Thyroid gland (tissue), 4 donors: ENCODE data around the gene TEX10. TPM values are rescaled to one million over a fixed set of nuclear protein-coding genes. Genes with fewer than 3 reads are reported as not detected.
"Not testable (repeated sequence)": the region's sequence is repeated elsewhere in the genome, so short reads cannot be mapped to it uniquely, and the experiment has no call there.

Source experiments
- DNase-seq, 2 donors: peaks; one replicate each; pipeline ENCODE4 v3.0.0-alpha.2; 2019
- H3K27ac ChIP-seq, 3 donors: fragments of 200-600 bp; sonication (generic); 1 replicate in 2 of 3; 2 replicates in 1 of 3; pipeline ENCODE4 v1.5.1; 2016 to 2019; ENCODE audit warnings: mild to moderate bottlenecking in 1 of 3, moderate library complexity in 1 of 3
- H3K27me3 ChIP-seq: fragments of 200-600 bp; sonication (generic); one replicate; pipeline ENCODE4 v1.5.1; 2019
- H3K36me3 ChIP-seq, 2 donors: fragments of 200-600 bp; sonication (generic); one replicate each; pipeline ENCODE4 v1.5.1; 2016 to 2019
- H3K4me1 ChIP-seq, 2 donors: fragments of 200-600 bp; sonication (generic); one replicate each; pipeline ENCODE4 v1.5.1; 2017 to 2019
- H3K4me3 ChIP-seq, 3 donors: fragments of 200-600 bp; sonication (generic); replicated peaks in 1 of 3; 1 replicate in 2 of 3; 2 replicates in 1 of 3; pipeline ENCODE4 v1.5.1; 2016; ENCODE audit warnings: mild to moderate bottlenecking in 1 of 3
- H3K9me3 ChIP-seq: fragments of 200-600 bp; sonication (generic); one replicate; pipeline ENCODE4 v1.5.1; 2017
- POLR2A ChIP-seq, 2 donors: fragments of 450-650 bp; IDR thresholded peaks; one replicate each; pipeline ENCODE4 v1.6.1; 2017; ENCODE audit warnings: antibody characterized with exemption in 2 of 2, mild to moderate bottlenecking in 2 of 2, moderate library complexity in 1 of 2
- WGBS, 2 donors: methylation state at CpG; one replicate each; pipeline ENCODE4 v1.1.5; 2017; 5-methylcytosine and 5-hydroxymethylcytosine counted together
- intact Hi-C: fragments of 100-400 bp; cut with DNase I; formaldehyde crosslinking; loops from one replicate; pipeline ENCODE4 v1.15.1; 2023
- total RNA-seq, 4 donors: library from RNA; depleted of rRNA; stranded (reverse); fragments of >200 nt; gene quantifications; one replicate each; pipeline ENCODE4 v1.2.3, GENCODE V29; 2016
- TF ChIP-seq, protein P1 (sequence below), 6 experiments: fragments of 200-600 bp in 3 of 6; fragments of 450-650 bp in 3 of 6; sonication (generic) in 3 of 6; IDR thresholded peaks; one replicate each; pipeline ENCODE4 v1.5.1; 2016 to 2019; ENCODE audit warnings: antibody characterized with exemption in 6 of 6, mild to moderate bottlenecking in 2 of 6, inconsistent platforms in 1 of 6, moderate library complexity in 1 of 6

The TEX10 gene
- total RNA-seq, 4 donors from 2014 or later, result 18.8 to 25.1 (median 23.4) TPM

- Histone ChIP-seq H3K9me3 (no peaks in the 10 kb centered on the region), H3K27ac (no peak overlapping the region), H3K27me3 (no peaks in the 10 kb centered on the region), H3K36me3 (no peaks in the 10 kb centered on the region), H3K4me1 (no peaks in the 10 kb centered on the region), H3K4me3 (no peak overlapping the region)
- intact Hi-C loops, result no loop called here
- DNase-seq, result no peak
- TF ChIP-seq POLR2A (IDR thresholded peaks at IDR 0.05), result no peak
- TF ChIP-seq, protein P1, sequence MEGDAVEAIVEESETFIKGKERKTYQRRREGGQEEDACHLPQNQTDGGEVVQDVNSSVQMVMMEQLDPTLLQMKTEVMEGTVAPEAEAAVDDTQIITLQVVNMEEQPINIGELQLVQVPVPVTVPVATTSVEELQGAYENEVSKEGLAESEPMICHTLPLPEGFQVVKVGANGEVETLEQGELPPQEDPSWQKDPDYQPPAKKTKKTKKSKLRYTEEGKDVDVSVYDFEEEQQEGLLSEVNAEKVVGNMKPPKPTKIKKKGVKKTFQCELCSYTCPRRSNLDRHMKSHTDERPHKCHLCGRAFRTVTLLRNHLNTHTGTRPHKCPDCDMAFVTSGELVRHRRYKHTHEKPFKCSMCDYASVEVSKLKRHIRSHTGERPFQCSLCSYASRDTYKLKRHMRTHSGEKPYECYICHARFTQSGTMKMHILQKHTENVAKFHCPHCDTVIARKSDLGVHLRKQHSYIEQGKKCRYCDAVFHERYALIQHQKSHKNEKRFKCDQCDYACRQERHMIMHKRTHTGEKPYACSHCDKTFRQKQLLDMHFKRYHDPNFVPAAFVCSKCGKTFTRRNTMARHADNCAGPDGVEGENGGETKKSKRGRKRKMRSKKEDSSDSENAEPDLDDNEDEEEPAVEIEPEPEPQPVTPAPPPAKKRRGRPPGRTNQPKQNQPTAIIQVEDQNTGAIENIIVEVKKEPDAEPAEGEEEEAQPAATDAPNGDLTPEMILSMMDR (IDR thresholded peaks at IDR 0.05), result no peak
These were observed 41.4 kb upstream of the TEX10 start for GRCh38 chr9:100394032-100394695.

DNA sequence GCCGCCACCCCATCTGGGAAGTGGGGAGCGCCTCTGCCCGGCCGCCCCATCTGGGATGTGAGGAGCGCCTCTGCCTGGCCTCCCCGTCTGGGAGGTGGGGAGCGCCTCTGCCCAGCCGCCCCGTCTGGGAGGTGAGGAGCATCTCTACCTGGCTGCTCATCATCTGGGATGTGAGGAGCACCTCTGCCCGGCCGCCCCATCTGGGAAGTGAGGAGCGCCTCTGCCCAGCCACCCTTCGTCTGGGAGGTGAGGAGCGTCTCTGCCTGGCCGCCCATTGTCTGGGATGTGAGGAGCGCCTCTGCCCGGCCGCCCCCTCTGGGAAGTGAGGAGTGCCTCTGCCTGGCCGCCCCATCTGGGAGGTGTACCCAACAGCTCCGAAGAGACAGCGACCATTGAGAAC, 40.2 kb upstream of the TEX10 start:
- H3K9me3 ChIP-seq, intact Hi-C loops, H3K4me3 ChIP-seq, H3K27me3 ChIP-seq, H3K4me1 ChIP-seq, DNase-seq, H3K27ac ChIP-seq, H3K36me3 ChIP-seq: not testable (repeated sequence)
- WGBS, 2 donors, result 94 to 99% methylated on average over 10 to 14 of the region's 21 CpGs

DNA sequence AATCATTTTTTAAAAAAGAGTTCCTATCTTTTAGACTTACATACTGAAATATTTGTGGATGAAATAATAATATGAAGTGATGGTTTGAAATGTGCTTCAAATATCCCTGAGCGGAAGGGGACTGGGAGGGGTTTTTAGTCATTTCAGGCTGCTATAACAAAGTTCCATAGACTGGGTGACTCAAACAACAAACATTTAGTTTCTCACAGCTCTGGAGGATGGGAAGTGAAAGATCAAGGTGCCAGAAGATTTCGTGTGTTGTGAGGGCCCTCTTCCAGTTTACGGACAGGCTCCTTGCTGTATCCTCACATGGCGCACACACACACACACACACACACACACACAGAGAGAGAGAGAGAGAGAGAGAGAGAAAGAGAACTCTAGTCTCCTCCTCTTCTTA, 27.1 kb upstream of the TEX10 start:
- TF ChIP-seq, protein P1 (IDR thresholded peaks at IDR 0.05), result no peak
- TF ChIP-seq POLR2A (IDR thresholded peaks at IDR 0.05), result no peak
- no peaks in the 10 kb centered on the region for H3K36me3 ChIP-seq
- no peaks in the 10 kb centered on the region for H3K27me3 ChIP-seq
- no peak overlapping the region for H3K27ac ChIP-seq
- no peaks in the 10 kb centered on the region for H3K4me1 ChIP-seq
- no peak overlapping the region for H3K4me3 ChIP-seq
- intact Hi-C loops, result no loop called here
- 85 to 92% methylated on average over 4 of the region's 4 CpGs for WGBS, 2 donors
- DNase-seq, result no peak
- no peaks in the 10 kb centered on the region for H3K9me3 ChIP-seq

DNA sequence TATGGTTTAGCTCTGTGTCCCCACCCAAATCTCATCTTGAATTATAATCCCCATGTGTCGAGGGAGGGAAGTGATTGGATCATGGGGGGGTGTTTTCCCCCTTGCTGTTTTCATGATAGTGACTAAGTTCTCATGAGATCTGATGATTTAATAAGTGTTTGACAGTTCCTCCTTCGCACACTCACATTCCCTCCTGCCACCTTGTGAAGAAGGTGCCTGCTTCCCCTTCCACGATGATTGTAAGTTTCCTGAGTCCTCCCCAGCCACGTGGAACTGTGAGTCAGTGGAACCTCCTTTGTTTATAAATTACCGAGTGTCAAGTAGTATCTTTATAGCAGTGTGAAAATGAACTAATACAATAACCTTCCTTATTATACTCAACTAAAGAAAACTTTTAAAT, 24.3 kb upstream of the TEX10 start:
- H3K27me3 ChIP-seq, result no peaks in the 10 kb centered on the region
- H3K4me3 ChIP-seq, result no peak overlapping the region
- intact Hi-C loops, result no loop called here
- no peak overlapping the region for H3K27ac ChIP-seq
- TF ChIP-seq, protein P1 (IDR thresholded peaks at IDR 0.05), result no peak
- no peak for TF ChIP-seq POLR2A (IDR thresholded peaks at IDR 0.05)
- 69 to 76% methylated on average over 5 of the region's 5 CpGs for WGBS, 2 donors
- no peaks in the 10 kb centered on the region for H3K9me3 ChIP-seq
- no peak for DNase-seq
- H3K4me1 ChIP-seq, result no peaks in the 10 kb centered on the region
- no peaks in the 10 kb centered on the region for H3K36me3 ChIP-seq

GRCh38 chr9:100375658-100376057, 22.9 kb upstream of the TEX10 start:
- no peaks in the 10 kb centered on the region for H3K27me3 ChIP-seq
- H3K4me1 ChIP-seq, result no peaks in the 10 kb centered on the region
- no peak overlapping the region for H3K4me3 ChIP-seq
- WGBS, 2 donors, result 94% methylated on average over 5 of the region's 5 CpGs
- no peak overlapping the region for H3K27ac ChIP-seq
- H3K36me3 ChIP-seq, result no peaks in the 10 kb centered on the region
- no peak for DNase-seq
- intact Hi-C loops, result no loop called here
- no peak for TF ChIP-seq POLR2A (IDR thresholded peaks at IDR 0.05)
- TF ChIP-seq, protein P1 (IDR thresholded peaks at IDR 0.05), result no peak
- no peaks in the 10 kb centered on the region for H3K9me3 ChIP-seq
